Measurements from ENCODE around the gene HCN3.

- TF ChIP-seq, protein P1, sequence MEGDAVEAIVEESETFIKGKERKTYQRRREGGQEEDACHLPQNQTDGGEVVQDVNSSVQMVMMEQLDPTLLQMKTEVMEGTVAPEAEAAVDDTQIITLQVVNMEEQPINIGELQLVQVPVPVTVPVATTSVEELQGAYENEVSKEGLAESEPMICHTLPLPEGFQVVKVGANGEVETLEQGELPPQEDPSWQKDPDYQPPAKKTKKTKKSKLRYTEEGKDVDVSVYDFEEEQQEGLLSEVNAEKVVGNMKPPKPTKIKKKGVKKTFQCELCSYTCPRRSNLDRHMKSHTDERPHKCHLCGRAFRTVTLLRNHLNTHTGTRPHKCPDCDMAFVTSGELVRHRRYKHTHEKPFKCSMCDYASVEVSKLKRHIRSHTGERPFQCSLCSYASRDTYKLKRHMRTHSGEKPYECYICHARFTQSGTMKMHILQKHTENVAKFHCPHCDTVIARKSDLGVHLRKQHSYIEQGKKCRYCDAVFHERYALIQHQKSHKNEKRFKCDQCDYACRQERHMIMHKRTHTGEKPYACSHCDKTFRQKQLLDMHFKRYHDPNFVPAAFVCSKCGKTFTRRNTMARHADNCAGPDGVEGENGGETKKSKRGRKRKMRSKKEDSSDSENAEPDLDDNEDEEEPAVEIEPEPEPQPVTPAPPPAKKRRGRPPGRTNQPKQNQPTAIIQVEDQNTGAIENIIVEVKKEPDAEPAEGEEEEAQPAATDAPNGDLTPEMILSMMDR (IDR thresholded peaks at IDR 0.05), result no peak
- no peak for TF ChIP-seq POLR2A (IDR thresholded peaks at IDR 0.05)
Measured at GRCh38 chr1:155334962-155335361, 57.7 kb downstream of the HCN3 start.

Measured in testis (tissue), 2 donors.